DOHH2 (cell line): Measurements from ENCODE around the gene MPZL3.

Experiments used
- H3F3A ChIP-seq: fragments of 200-600 bp; sonication (generic), shearing (Covaris generic); 2 replicates; pipeline ENCODE4 v1.6.0; 2016; ENCODE audit warnings: antibody characterized with exemption, mild to moderate bottlenecking; ENCODE audit not compliant: control insufficient read depth, insufficient read depth
- H3K27ac ChIP-seq: fragments of 200-600 bp; sonication (generic); 2 replicates; pipeline ENCODE4 v1.5.1; 2014; ENCODE audit warnings: low read depth, mild to moderate bottlenecking, low read length, moderate library complexity
- H3K27me3 ChIP-seq: fragments of 200-600 bp; sonication (generic); 2 replicates; pipeline ENCODE4 v1.6.1; 2014; ENCODE audit warnings: mild to moderate bottlenecking, low read length, mixed read lengths; ENCODE audit not compliant: control insufficient read depth
- H3K36me3 ChIP-seq: fragments of 200-600 bp; sonication (generic); 2 replicates; pipeline ENCODE4 v1.6.1; 2014; ENCODE audit warnings: mild to moderate bottlenecking, low read length, moderate library complexity, mixed read lengths; ENCODE audit not compliant: control insufficient read depth
- H3K4me1 ChIP-seq: fragments of 200-600 bp; sonication (generic); 2 replicates; pipeline ENCODE4 v1.6.1; 2014; ENCODE audit warnings: mild to moderate bottlenecking, low read length, mixed read lengths; ENCODE audit not compliant: control insufficient read depth
- H3K4me2 ChIP-seq: fragments of 200-600 bp; sonication (generic); 2 replicates; pipeline ENCODE4 v1.6.0; 2014; ENCODE audit warnings: mild to moderate bottlenecking, low read length, moderate library complexity
- H3K4me3 ChIP-seq: fragments of 200-600 bp; sonication (generic); 2 replicates; pipeline ENCODE4 v1.5.1; 2014; ENCODE audit warnings: mild to moderate bottlenecking, low read length, mixed read lengths
- H3K79me2 ChIP-seq: fragments of 200-600 bp; sonication (generic); 2 replicates; pipeline ENCODE4 v1.6.1; 2014; ENCODE audit warnings: mild to moderate bottlenecking, low read length, mixed read lengths; ENCODE audit not compliant: control insufficient read depth
- H3K9me2 ChIP-seq: fragments of 200-600 bp; sonication (generic); replicated peaks from 2 replicates; pipeline ENCODE4 v1.6.1; 2014; ENCODE audit warnings: mild to moderate bottlenecking, low read length, mixed read lengths; ENCODE audit not compliant: control insufficient read depth
- H3K9me3 ChIP-seq: fragments of 200-600 bp; sonication (generic); 2 replicates; pipeline ENCODE4 v1.6.1; 2014; ENCODE audit warnings: antibody characterized with exemption, low read length, mixed read lengths; ENCODE audit not compliant: control insufficient read depth, insufficient read depth
- H4K20me1 ChIP-seq: fragments of 200-600 bp; sonication (generic); 2 replicates; pipeline ENCODE4 v1.6.0; 2014; ENCODE audit warnings: low read depth, mild to moderate bottlenecking, antibody characterized with exemption, low read length, moderate library complexity; ENCODE audit not compliant: control insufficient read depth, insufficient read depth
- CTCF ChIP-seq: fragments of 200-600 bp; sonication (generic); IDR thresholded peaks from one replicate; pipeline ENCODE4 v1.5.1; 2014; ENCODE audit warnings: antibody characterized with exemption, mild to moderate bottlenecking, low read depth, low read length; ENCODE audit not compliant: poor library complexity, severe bottlenecking
- EZH2phosphoT487 ChIP-seq: fragments of 200-600 bp; sonication (generic); IDR thresholded peaks from 2 replicates; pipeline ENCODE4 v1.6.1; 2017; ENCODE audit warnings: borderline replicate concordance, mild to moderate bottlenecking, antibody characterized with exemption, low read length, moderate library complexity, mixed read lengths

The MPZL3 gene

GRCh38 chr11:118236170-118236569, 16.0 kb downstream of the MPZL3 start:
- Histone ChIP-seq H3K79me2 (no peaks in the 10 kb centered on the region), H3K4me3 (no peak overlapping the region), H3K4me2 (no peak overlapping the region), H3K9me3 (no peaks in the 10 kb centered on the region), H3F3A (no peaks in the 10 kb centered on the region), H3K27ac (no peak overlapping the region), H3K27me3 (no peaks in the 10 kb centered on the region), H3K4me1 (peaks cover 17% of the 10 kb centered on the region), H3K36me3 (no peaks in the 10 kb centered on the region; the same call in 1 of the 2 replicates), H3K9me2 (no peaks in the 10 kb centered on the region), H4K20me1 (no peaks in the 10 kb centered on the region)
- TF ChIP-seq CTCF, result no peak
- TF ChIP-seq EZH2phosphoT487, result no peak

GRCh38 chr11:118234833-118235232, 17.3 kb downstream of the MPZL3 start:
- no peak for TF ChIP-seq CTCF
- no peak for TF ChIP-seq EZH2phosphoT487

GRCh38 chr11:118233850-118234249, 18.3 kb downstream of the MPZL3 start:
- no peak for TF ChIP-seq EZH2phosphoT487
- TF ChIP-seq CTCF, result no peak
- Histone ChIP-seq H3K9me3 (no peaks in the 10 kb centered on the region), H3K4me3 (no peak overlapping the region), H3K79me2 (no peaks in the 10 kb centered on the region), H3F3A (peaks cover 4% of the 10 kb centered on the region; the same call in 1 of the 2 replicates), H3K27ac (no peak overlapping the region), H3K4me2 (no peak overlapping the region), H3K27me3 (no peaks in the 10 kb centered on the region), H3K36me3 (no peaks in the 10 kb centered on the region; the same call in 1 of the 2 replicates), H3K9me2 (no peaks in the 10 kb centered on the region), H3K4me1 (peaks cover 9% of the 10 kb centered on the region), H4K20me1 (no peaks in the 10 kb centered on the region)

More at GRCh38 chr11:118234833-118235232, 17.3 kb downstream of the MPZL3 start:
- H3K9me3 ChIP-seq, result no peaks in the 10 kb centered on the region
- no peaks in the 10 kb centered on the region for H3K9me2 ChIP-seq
- no peaks in the 10 kb centered on the region for H4K20me1 ChIP-seq
- H3K27me3 ChIP-seq, result no peaks in the 10 kb centered on the region
- no peak overlapping the region for H3K4me2 ChIP-seq
- no peak overlapping the region for H3K4me3 ChIP-seq
- no peak overlapping the region for H3K27ac ChIP-seq
- H3K4me1 ChIP-seq, result peaks cover 5% of the 10 kb centered on the region
- H3K36me3 ChIP-seq, result no peaks in the 10 kb centered on the region; the same call in 1 of the 2 replicates
- no peaks in the 10 kb centered on the region for H3F3A ChIP-seq
- H3K79me2 ChIP-seq, result no peaks in the 10 kb centered on the region
